MCF 10A (cell line): ENCODE results near the gene TYRO3. TPM values are rescaled to one million over a fixed set of nuclear protein-coding genes. Genes with fewer than 3 reads are reported as not detected.
A peak's percentile ranks its signal among the peaks of the same experiment; 100 is the strongest.
"Not testable (repeated sequence)": the region's sequence is repeated elsewhere in the genome, so short reads cannot be mapped to it uniquely, and the experiment has no call there.

Source experiments
- BruUV-seq: library from RNA; stranded (reverse); fragments of 400-500 nt; replicated peaks from 2 replicates; lab custom pipeline; 2021; lab: Mats Ljungman, UMichigan
- CTCF ChIA-PET: fragments of 300-600 bp; sonication (Branson Sonifier 250); formaldehyde crosslinking; extraction: SDS; loops from one replicate; lab custom pipeline; 2021; ENCODE audit warnings: antibody characterized with exemption, inconsistent platforms; lab: Yijun Ruan, JAX
- POLR2A ChIA-PET: fragments of 300-600, 350-650 bp; sonication (Branson Sonifier 250); formaldehyde crosslinking; extraction: SDS; loops from one replicate; lab custom pipeline; 2020; ENCODE audit warnings: antibody characterized with exemption, inconsistent platforms; lab: Yijun Ruan, JAX
- DNase-seq: peaks from one replicate; pipeline ENCODE4 v3.0.0-alpha.2; 2018; ENCODE audit not compliant: unreplicated experiment
- H3K27ac Mint-ChIP-seq: one replicate; pipeline ENCODE4 v1.8.0; 2022; ENCODE audit warnings: mild to moderate bottlenecking, low read depth, mixed read lengths; ENCODE audit not compliant: unreplicated experiment
- H3K27me3 Mint-ChIP-seq: one replicate; pipeline ENCODE4 v1.8.0; 2022; ENCODE audit warnings: mixed read lengths; ENCODE audit not compliant: insufficient read depth, unreplicated experiment
- H3K36me3 Mint-ChIP-seq: one replicate; pipeline ENCODE4 v1.8.0; 2022; ENCODE audit warnings: mild to moderate bottlenecking, moderate library complexity, mixed read lengths; ENCODE audit not compliant: insufficient read depth, unreplicated experiment
- H3K4me1 Mint-ChIP-seq: one replicate; pipeline ENCODE4 v1.8.0; 2022; ENCODE audit warnings: mixed read lengths; ENCODE audit not compliant: insufficient read depth, unreplicated experiment
- H3K4me3 Mint-ChIP-seq: one replicate; pipeline ENCODE4 v1.8.0; 2022; ENCODE audit warnings: mild to moderate bottlenecking, moderate library complexity, mixed read lengths; ENCODE audit not compliant: unreplicated experiment
- H3K9me3 Mint-ChIP-seq: one replicate; pipeline ENCODE4 v1.8.0; 2022; ENCODE audit warnings: mixed read lengths; ENCODE audit not compliant: unreplicated experiment
- CTCF ChIP-seq: fragments of 200-600 bp; IDR thresholded peaks from one replicate; pipeline ENCODE4 v1.8.0; 2022; ENCODE audit warnings: antibody characterized with exemption, mild to moderate bottlenecking; ENCODE audit not compliant: unreplicated experiment
- intact Hi-C: fragments of 100-400 bp; cut with micrococcal nuclease; formaldehyde crosslinking; loops from 2 replicates; pipeline ENCODE4 v1.14.1; 2022
- total RNA-seq: library from RNA; stranded (reverse); gene quantifications from 2 replicates; pipeline ENCODE4 v1.2.3, GENCODE V29; 2022

TYRO3 gene
- total RNA-seq, 1 experiment from 2014 or later = 9.7 TPM

DNA sequence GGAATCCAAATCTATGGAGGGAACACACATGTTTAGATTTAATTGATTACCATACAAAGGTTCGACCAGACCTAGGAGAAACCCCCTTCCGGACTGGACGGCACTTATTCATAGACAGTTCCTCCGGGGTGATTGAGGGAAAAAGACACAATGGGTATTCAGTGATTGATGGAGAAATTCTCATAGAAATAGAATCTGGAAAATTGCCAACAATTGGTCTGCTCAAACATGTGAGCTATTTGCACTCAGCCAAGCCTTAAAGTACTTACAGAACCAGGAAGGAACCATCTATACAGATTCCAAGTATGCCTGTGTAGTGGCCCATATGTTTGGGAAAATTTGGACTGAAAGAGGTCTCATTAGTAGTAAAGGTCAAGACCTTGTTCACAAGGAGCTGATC lies 30.0 kb downstream of the TYRO3 start:
- H3K4me1 Mint-ChIP-seq, H3K9me3 Mint-ChIP-seq, H3K36me3 Mint-ChIP-seq, H3K4me3 Mint-ChIP-seq, DNase-seq, H3K27ac Mint-ChIP-seq, BruUV-seq, POLR2A ChIA-PET, intact Hi-C loops: not testable (repeated sequence)
- H3K27me3 Mint-ChIP-seq = peaks cover 10% of the 10 kb centered on the region
- CTCF ChIA-PET = interaction anchor here (0.6 to 0.9 kb wide), 2 partner anchors 8 to 314 kb away, joined by 3 read pairs; no protein-coding TSS in a partner anchor

GRCh38 chr15:41589571-41589970 lies 30.6 kb downstream of the TYRO3 start:
- H3K4me1 Mint-ChIP-seq, DNase-seq, POLR2A ChIA-PET, H3K9me3 Mint-ChIP-seq, intact Hi-C loops, H3K36me3 Mint-ChIP-seq, H3K27ac Mint-ChIP-seq, BruUV-seq, H3K4me3 Mint-ChIP-seq: not testable (repeated sequence)
- CTCF ChIA-PET = interaction anchor here (0.5 to 0.9 kb wide), 3 partner anchors 9 to 314 kb away, joined by 3 read pairs; no protein-coding TSS in a partner anchor
- H3K27me3 Mint-ChIP-seq = peaks cover 10% of the 10 kb centered on the region

- CTCF ChIA-PET = interaction anchor here (0.6 to 1.7 kb wide), 3 partner anchors 12 to 216 kb away, joined by 3 to 8 read pairs (median 3); no protein-coding TSS in a partner anchor
These were observed 32.2 kb downstream of the TYRO3 start for GRCh38 chr15:41591217-41591616.

GRCh38 chr15:41592718-41593117 lies 33.7 kb downstream of the TYRO3 start:
- H3K9me3 Mint-ChIP-seq, H3K27me3 Mint-ChIP-seq, H3K27ac Mint-ChIP-seq, intact Hi-C loops, H3K4me3 Mint-ChIP-seq, BruUV-seq, H3K4me1 Mint-ChIP-seq, H3K36me3 Mint-ChIP-seq: not testable (repeated sequence)
- POLR2A ChIA-PET = interaction anchor here (0.6 kb wide), 1 partner anchor 48 kb away, joined by 4 read pairs; the partner anchor contains the start of gene RPAP1
- DNase-seq = peak; percentile 24
- CTCF ChIA-PET = interaction anchor here (0.6 kb wide), 1 partner anchor 444 kb away, joined by 3 read pairs; no protein-coding TSS in a partner anchor

More at GRCh38 chr15:41591217-41591616, 32.2 kb downstream of the TYRO3 start:
- H3K36me3 Mint-ChIP-seq, intact Hi-C loops, BruUV-seq, DNase-seq, H3K4me1 Mint-ChIP-seq, H3K4me3 Mint-ChIP-seq, H3K9me3 Mint-ChIP-seq, POLR2A ChIA-PET, H3K27ac Mint-ChIP-seq: not testable (repeated sequence)
- peaks cover 10% of the 10 kb centered on the region for H3K27me3 Mint-ChIP-seq

GRCh38 chr15:41594801-41595746 lies 36.1 kb downstream of the TYRO3 start:
- Mint-ChIP-seq H3K27me3 (no peaks in the 10 kb centered on the region), H3K9me3 (no peaks in the 10 kb centered on the region), H3K36me3 (no peaks in the 10 kb centered on the region), H3K27ac (no peak overlapping the region), H3K4me1 (peaks cover 6% of the 10 kb centered on the region), H3K4me3 (no peak overlapping the region)
- TF ChIP-seq CTCF = no peak
- CTCF ChIA-PET = interaction anchor here (1.7 kb wide), 1 partner anchor 8 kb away, joined by 9 read pairs; no protein-coding TSS in a partner anchor
- no TSS peak for BruUV-seq
- POLR2A ChIA-PET = interaction anchor here (0.6 to 1.2 kb wide), 2 partner anchors 8 to 162 kb away, joined by 3 to 4 read pairs; no protein-coding TSS in a partner anchor
- DNase-seq = no peak
- intact Hi-C loops = no loop called here
